Central memory CD8-positive, alpha-beta T cell (primary cell): ENCODE data around the gene NRG3.

Source experiments
- ATAC-seq: fragments of 150-1000 bp; cut with Tn5 transposase; replicated peaks from 2 replicates; pipeline ENCODE4 v1.10.0; 2022; ENCODE audit warnings: mild to moderate bottlenecking, moderate FRiP score, moderate number of reproducible peaks; ENCODE audit not compliant: poor library complexity, severe bottlenecking; ENCODE audit errors: extremely low read depth
- DNase-seq, 2 donors: peaks; one replicate each; pipeline ENCODE4 v3.0.0; 2021; ENCODE audit warnings: low spot score in 2 of 2
- H3K27ac Mint-ChIP-seq: one replicate; pipeline ENCODE4 v1.8.0; 2022; ENCODE audit warnings: low read depth, mild to moderate bottlenecking, moderate library complexity, mixed read lengths
- H3K27me3 Mint-ChIP-seq: one replicate; pipeline ENCODE4 v1.8.0; 2022; ENCODE audit warnings: mixed read lengths
- H3K36me3 Mint-ChIP-seq: one replicate; pipeline ENCODE4 v1.8.0; 2022; ENCODE audit warnings: mild to moderate bottlenecking, moderate library complexity, mixed read lengths; ENCODE audit not compliant: insufficient read depth
- H3K4me1 Mint-ChIP-seq: one replicate; pipeline ENCODE4 v1.8.0; 2022; ENCODE audit warnings: mixed read lengths
- H3K4me3 Mint-ChIP-seq: one replicate; pipeline ENCODE4 v1.8.0; 2022; ENCODE audit warnings: mild to moderate bottlenecking, moderate library complexity, mixed read lengths
- H3K9me3 Mint-ChIP-seq: one replicate; pipeline ENCODE4 v1.8.0; 2022; ENCODE audit warnings: mixed read lengths

NRG3 gene

DNA sequence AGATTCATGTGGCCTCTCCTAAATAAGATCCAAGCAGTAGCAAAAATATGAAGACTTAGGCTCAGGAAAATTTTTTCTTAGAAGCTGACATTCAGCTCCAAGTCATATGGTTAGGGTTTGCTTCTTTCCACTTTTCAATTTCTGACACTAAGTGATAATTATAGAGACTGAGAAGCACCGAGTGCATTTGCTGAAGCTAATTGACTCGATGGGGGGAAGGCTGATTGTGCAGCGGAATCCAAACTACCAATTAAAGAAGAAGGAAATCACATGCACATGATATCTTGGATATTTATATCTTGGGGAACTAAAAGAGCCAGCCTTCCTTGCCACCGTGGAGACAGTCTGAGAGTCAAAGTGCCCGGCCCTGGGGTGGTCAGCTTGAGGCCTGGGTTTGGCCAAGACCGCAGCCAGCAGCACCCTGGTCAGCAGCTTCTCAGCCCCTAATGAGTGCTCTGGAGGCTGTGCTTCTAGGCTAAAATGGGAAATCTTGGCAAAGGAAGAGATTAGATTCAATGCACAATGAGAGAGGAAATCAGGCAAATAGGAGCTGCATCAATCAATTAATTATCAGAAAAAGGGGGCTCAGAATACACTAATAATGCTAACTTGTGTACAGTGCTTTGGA, 589.3 kb downstream of the NRG3 start:
- H3K36me3 Mint-ChIP-seq: peaks cover 2% of the 10 kb centered on the region
- no peak overlapping the region for H3K4me3 Mint-ChIP-seq
- H3K27me3 Mint-ChIP-seq: no peaks in the 10 kb centered on the region
- H3K4me1 Mint-ChIP-seq: no peaks in the 10 kb centered on the region
- ATAC-seq (no peak), DNase-seq (no peak)
- no peak overlapping the region for H3K27ac Mint-ChIP-seq
- peaks cover 40% of the 10 kb centered on the region for H3K9me3 Mint-ChIP-seq

- Mint-ChIP-seq H3K27me3 (no peaks in the 10 kb centered on the region), H3K4me3 (no peak overlapping the region), H3K4me1 (no peaks in the 10 kb centered on the region), H3K9me3 (peaks cover 37% of the 10 kb centered on the region), H3K27ac (no peak overlapping the region), H3K36me3 (peaks cover 2% of the 10 kb centered on the region)
- no peak for ATAC-seq
- no peak for DNase-seq
These were observed 590.0 kb downstream of the NRG3 start for GRCh38 chr10:82464966-82465365.

DNA sequence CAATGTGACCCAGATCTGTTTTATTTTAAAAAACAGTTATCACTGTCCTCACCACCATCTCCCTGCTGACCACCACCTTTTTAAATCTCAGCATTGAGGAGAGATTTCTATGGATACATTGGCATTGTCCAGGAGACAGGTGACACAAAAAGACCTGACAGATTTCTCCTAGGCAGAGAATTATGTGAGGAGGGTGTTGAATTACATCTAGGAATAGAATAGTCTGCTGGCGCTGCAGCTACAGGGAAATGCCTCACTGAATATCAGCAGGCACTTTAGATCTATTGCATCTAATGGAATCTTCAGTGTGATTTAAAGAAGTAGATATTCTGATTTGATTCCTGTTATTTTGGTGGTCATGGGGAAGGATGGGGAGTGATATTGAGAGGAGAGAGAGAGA, 593.5 kb downstream of the NRG3 start:
- H3K4me1 Mint-ChIP-seq: no peaks in the 10 kb centered on the region
- peaks cover 2% of the 10 kb centered on the region for H3K36me3 Mint-ChIP-seq
- H3K27ac Mint-ChIP-seq: no peak overlapping the region
- no peaks in the 10 kb centered on the region for H3K27me3 Mint-ChIP-seq
- no peak for DNase-seq
- no peak overlapping the region for H3K4me3 Mint-ChIP-seq
- ATAC-seq: no peak
- H3K9me3 Mint-ChIP-seq: peaks cover 19% of the 10 kb centered on the region

DNA sequence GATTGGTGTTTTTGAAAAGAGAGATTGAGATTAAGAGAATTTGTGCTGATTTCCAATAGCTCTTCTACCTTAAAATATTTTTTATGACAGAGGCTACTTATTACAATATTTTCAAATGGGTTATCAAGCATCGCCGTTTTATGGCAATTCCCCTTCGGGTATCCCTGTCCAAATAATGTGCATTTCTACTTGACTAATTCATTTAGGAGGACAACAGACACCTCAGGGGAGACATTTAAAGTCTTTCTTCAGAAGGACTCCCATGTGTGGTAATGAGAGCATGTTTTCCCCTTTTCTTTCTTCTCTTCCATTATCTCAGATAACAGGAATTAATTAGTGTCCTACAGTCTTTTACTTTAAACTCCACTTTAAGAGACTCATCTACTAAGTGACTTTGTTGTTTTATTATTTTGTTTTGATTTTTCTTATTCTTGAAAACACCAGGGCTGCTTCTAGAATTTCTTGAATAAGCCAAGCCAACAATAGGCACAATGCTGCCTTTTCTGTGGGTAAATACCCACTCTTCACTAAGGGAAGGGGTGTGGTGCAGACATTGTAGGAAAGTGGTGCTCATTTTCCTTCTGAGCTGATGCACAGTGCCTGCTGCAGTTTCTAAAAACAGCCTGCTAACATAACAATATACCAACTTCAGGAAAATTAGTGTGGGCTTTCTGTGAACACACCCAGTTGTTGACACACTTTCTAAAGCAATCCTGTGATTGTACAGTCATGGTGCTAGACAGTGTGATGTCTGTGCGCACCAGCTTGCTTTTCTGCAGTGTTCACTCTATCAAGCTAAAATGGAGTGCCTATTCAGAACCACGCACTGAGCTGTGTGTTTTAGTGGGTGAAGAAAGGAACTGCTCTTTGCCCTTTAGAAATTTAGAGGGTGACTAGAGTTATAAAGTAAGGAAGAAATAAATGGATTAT, 597.7 kb downstream of the NRG3 start:
- H3K36me3 Mint-ChIP-seq: no peaks in the 10 kb centered on the region
- no peaks in the 10 kb centered on the region for H3K4me1 Mint-ChIP-seq
- H3K27me3 Mint-ChIP-seq: no peaks in the 10 kb centered on the region
- H3K9me3 Mint-ChIP-seq: peaks cover 30% of the 10 kb centered on the region
- no peak for ATAC-seq
- no peak for DNase-seq
- H3K27ac Mint-ChIP-seq: no peak overlapping the region
- no peak overlapping the region for H3K4me3 Mint-ChIP-seq

DNA sequence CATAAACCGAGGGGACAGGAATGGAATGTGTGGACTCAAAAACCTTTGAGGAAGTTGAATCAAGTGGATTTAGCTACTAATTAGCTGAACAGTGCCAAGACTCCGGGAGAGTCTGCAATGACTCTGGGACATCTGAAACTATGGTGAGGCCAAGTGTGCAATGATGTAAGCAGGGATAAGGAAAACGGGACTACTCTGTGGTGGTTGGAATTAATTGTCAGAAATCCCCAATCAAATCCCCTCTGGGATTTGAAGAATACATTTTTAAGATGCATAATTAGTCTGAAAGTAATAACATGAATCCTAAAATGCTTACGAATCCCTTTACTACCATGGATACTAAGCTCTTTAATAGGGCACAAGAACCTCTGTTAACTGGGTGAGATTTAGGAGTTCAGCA, 602.8 kb downstream of the NRG3 start:
- Mint-ChIP-seq H3K27me3 (no peaks in the 10 kb centered on the region), H3K27ac (no peak overlapping the region), H3K4me3 (no peak overlapping the region), H3K36me3 (no peaks in the 10 kb centered on the region), H3K4me1 (no peaks in the 10 kb centered on the region), H3K9me3 (peaks cover 44% of the 10 kb centered on the region)
- DNase-seq (no peak), ATAC-seq (no peak)

DNA sequence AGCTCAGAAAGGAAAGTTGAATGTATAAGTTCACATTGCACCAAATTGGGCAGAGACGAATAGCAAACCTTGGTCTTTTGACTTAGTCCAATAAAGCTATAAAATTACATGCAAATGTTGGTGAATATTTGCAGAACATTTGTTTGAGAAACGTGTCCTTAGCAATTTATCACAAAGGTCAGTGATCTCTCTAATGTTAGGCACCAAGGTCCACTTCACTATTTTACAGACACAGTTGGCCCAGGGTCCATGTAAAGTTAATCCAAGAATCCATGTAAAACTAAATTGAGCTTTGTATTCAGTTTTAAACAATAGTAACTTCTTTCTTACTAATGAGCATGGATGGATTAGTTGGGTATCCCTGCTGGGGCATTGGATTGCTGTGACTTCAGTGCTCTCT, 617.7 kb downstream of the NRG3 start:
- Mint-ChIP-seq H3K4me3 (no peak overlapping the region), H3K9me3 (peaks cover 18% of the 10 kb centered on the region), H3K4me1 (no peaks in the 10 kb centered on the region), H3K36me3 (peaks cover 1% of the 10 kb centered on the region), H3K27ac (no peak overlapping the region), H3K27me3 (no peaks in the 10 kb centered on the region)
- DNase-seq (no peak), ATAC-seq (no peak)

- ATAC-seq (no peak), DNase-seq (no peak)
- Mint-ChIP-seq H3K27me3 (no peaks in the 10 kb centered on the region), H3K9me3 (peaks cover 20% of the 10 kb centered on the region), H3K36me3 (peaks cover 1% of the 10 kb centered on the region), H3K4me3 (no peak overlapping the region), H3K27ac (no peak overlapping the region), H3K4me1 (no peaks in the 10 kb centered on the region)
These were observed 621.1 kb downstream of the NRG3 start for GRCh38 chr10:82496114-82496513.

DNA sequence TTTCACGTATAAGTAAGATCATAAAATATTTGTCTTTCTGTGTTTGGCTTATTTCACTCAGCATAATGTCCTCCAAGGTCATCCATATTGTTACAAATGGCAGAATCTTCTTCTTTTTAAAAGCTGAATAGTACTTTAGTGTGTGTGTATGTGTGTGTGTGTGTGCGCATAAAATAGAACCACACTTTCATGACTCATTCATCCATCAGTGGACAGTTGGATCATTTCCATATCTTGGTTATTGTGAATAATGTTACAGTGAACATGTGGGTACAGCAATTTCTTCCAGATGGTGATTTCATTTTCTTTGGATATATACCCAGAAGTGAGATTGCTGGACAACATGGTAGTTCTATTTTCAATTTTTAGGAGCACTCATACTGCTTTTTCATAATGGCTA, 622.4 kb downstream of the NRG3 start:
- Mint-ChIP-seq H3K4me1 (no peaks in the 10 kb centered on the region), H3K9me3 (peaks cover 26% of the 10 kb centered on the region), H3K27ac (no peak overlapping the region), H3K36me3 (peaks cover 1% of the 10 kb centered on the region), H3K27me3 (no peaks in the 10 kb centered on the region), H3K4me3 (no peak overlapping the region)
- ATAC-seq (no peak), DNase-seq (no peak)

- Mint-ChIP-seq H3K4me1 (no peaks in the 10 kb centered on the region), H3K9me3 (peaks cover 31% of the 10 kb centered on the region), H3K36me3 (peaks cover 1% of the 10 kb centered on the region), H3K27ac (no peak overlapping the region), H3K4me3 (no peak overlapping the region), H3K27me3 (no peaks in the 10 kb centered on the region)
- DNase-seq: no peak
- no peak for ATAC-seq
These were observed 624.0 kb downstream of the NRG3 start for GRCh38 chr10:82498976-82499375.

- peaks cover 35% of the 10 kb centered on the region for H3K9me3 Mint-ChIP-seq
These were observed 630.0 kb downstream of the NRG3 start for GRCh38 chr10:82505009-82505408.

DNA sequence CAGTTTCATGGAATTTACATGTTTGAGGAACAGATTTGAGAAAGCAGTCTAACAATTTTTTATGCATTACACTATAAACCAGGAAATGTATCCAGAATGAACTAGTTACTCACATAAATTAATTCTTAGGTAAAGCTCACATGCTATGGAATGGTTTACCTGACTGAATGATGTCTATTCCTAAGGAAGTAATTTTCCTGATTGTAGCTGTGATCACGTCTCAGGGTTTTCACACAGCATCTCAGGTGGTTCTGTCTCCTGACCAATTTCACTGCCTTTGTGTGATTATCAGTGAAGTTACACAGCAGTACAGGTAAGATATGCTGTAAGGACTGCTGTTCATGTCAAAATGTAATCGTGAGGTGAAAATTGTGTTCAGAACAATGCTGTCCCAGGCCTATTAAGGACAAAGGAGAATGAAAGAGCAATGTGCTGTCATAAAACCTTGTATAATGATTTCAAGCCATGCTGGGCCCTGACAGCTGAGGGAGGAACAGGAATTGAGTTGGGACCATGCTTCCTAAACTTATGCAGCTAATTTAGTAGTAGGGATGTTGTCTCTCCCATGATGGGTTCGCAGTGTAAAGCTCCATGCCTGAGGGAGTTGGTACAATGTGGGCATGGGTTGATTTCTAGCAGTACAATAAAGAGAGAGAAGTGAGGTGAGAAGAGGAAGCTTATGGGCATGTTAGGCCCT, 631.8 kb downstream of the NRG3 start:
- no peak overlapping the region for H3K27ac Mint-ChIP-seq
- H3K4me3 Mint-ChIP-seq: no peak overlapping the region
- ATAC-seq: no peak
- no peaks in the 10 kb centered on the region for H3K36me3 Mint-ChIP-seq
- H3K9me3 Mint-ChIP-seq: peaks cover 20% of the 10 kb centered on the region
- no peaks in the 10 kb centered on the region for H3K27me3 Mint-ChIP-seq
- DNase-seq: no peak
- no peaks in the 10 kb centered on the region for H3K4me1 Mint-ChIP-seq

More at GRCh38 chr10:82505009-82505408, 630.0 kb downstream of the NRG3 start:
- Mint-ChIP-seq H3K27me3 (no peaks in the 10 kb centered on the region), H3K27ac (no peak overlapping the region), H3K36me3 (no peaks in the 10 kb centered on the region), H3K4me3 (no peak overlapping the region), H3K4me1 (no peaks in the 10 kb centered on the region)
- ATAC-seq (no peak), DNase-seq (no peak)

DNA sequence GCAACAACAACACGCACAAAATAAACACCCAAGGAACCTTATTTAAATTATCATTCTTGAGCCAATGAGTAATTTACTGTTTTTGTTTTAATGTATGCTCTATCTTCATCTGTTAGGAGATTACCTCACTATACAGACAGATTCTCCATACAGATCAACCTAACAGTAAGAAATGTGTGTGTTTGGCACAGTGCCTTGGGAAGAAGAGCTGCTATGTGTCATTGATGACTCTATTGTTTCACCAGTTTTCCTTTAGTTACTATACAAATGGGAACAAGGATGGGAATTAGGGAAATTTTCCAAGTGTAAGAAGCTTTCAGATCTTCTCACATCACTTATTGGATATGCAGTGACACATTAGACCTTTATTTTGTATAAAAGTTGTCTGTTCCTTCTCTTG, 640.3 kb downstream of the NRG3 start:
- no peak for DNase-seq
- Mint-ChIP-seq H3K27ac (no peak overlapping the region), H3K4me3 (no peak overlapping the region), H3K36me3 (no peaks in the 10 kb centered on the region), H3K9me3 (no peaks in the 10 kb centered on the region), H3K4me1 (no peaks in the 10 kb centered on the region), H3K27me3 (no peaks in the 10 kb centered on the region)
- ATAC-seq: no peak

DNA sequence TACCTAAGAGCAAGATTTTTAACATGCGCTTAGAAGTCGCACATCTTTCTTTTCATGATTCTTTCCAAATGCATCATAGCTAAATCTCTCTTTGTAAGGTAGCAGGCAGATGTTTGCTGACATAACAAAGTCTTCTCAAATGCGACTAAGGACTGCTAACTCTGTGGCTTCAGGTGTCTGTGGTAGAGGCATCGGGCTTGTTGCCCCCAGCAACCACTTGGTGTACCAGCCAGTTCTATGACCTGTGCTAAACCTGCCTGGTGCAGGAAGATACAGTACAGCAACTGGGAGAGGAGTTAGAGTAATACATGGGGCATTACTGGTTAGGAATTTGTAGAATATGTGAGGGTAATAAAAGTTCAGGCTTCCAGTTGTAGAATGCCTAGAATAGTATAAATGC, 654.1 kb downstream of the NRG3 start:
- Mint-ChIP-seq H3K27me3 (no peaks in the 10 kb centered on the region), H3K27ac (no peak overlapping the region), H3K4me3 (no peak overlapping the region), H3K9me3 (peaks cover 9% of the 10 kb centered on the region), H3K36me3 (no peaks in the 10 kb centered on the region), H3K4me1 (no peaks in the 10 kb centered on the region)
- ATAC-seq (no peak), DNase-seq (no peak)
